ENCODE data around the gene KIFC1.
A peak's percentile ranks its signal among the peaks of the same experiment; 100 is the strongest.

Gene KIFC1

DNA sequence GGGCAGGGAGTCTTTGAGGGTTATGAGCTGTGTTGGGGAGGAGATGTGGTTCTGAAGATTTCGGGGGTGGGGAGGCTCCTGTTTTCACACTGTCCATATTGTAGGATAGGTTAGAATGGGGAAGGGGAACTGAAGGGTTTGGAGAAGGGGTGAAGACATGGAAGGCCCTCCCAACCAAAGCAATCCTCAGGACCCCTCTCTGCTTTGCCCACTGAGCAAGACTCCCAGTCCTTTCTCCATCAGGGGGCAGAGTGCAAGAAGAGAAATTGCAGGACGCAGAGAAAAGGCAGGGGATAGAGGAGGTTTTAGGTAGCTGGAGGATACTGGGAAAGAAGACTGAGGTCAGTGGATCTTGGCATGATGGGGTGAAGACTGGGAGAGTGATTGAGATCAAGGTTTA, 32.2 kb downstream of the KIFC1 start:
- no peak for DNase-seq (ENCODE audit: low read depth)
- H3K4me3 ChIP-seq (ENCODE audit: low read depth, low read length): no peak overlapping the region
- TF ChIP-seq, protein P1, sequence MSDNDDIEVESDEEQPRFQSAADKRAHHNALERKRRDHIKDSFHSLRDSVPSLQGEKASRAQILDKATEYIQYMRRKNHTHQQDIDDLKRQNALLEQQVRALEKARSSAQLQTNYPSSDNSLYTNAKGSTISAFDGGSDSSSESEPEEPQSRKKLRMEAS (IDR thresholded peaks at IDR 0.05; ENCODE audit: low read depth, low read length): no peak
- TF ChIP-seq, protein P2, sequence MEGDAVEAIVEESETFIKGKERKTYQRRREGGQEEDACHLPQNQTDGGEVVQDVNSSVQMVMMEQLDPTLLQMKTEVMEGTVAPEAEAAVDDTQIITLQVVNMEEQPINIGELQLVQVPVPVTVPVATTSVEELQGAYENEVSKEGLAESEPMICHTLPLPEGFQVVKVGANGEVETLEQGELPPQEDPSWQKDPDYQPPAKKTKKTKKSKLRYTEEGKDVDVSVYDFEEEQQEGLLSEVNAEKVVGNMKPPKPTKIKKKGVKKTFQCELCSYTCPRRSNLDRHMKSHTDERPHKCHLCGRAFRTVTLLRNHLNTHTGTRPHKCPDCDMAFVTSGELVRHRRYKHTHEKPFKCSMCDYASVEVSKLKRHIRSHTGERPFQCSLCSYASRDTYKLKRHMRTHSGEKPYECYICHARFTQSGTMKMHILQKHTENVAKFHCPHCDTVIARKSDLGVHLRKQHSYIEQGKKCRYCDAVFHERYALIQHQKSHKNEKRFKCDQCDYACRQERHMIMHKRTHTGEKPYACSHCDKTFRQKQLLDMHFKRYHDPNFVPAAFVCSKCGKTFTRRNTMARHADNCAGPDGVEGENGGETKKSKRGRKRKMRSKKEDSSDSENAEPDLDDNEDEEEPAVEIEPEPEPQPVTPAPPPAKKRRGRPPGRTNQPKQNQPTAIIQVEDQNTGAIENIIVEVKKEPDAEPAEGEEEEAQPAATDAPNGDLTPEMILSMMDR (IDR thresholded peaks at IDR 0.05; ENCODE audit: low read depth, low read length): no peak
- TF ChIP-seq POLR2A (IDR thresholded peaks at IDR 0.05; ENCODE audit: extremely low read depth, insufficient read length) (no peak), MYC (IDR thresholded peaks at IDR 0.05; ENCODE audit: low read depth, low read length) (no peak)

DNA sequence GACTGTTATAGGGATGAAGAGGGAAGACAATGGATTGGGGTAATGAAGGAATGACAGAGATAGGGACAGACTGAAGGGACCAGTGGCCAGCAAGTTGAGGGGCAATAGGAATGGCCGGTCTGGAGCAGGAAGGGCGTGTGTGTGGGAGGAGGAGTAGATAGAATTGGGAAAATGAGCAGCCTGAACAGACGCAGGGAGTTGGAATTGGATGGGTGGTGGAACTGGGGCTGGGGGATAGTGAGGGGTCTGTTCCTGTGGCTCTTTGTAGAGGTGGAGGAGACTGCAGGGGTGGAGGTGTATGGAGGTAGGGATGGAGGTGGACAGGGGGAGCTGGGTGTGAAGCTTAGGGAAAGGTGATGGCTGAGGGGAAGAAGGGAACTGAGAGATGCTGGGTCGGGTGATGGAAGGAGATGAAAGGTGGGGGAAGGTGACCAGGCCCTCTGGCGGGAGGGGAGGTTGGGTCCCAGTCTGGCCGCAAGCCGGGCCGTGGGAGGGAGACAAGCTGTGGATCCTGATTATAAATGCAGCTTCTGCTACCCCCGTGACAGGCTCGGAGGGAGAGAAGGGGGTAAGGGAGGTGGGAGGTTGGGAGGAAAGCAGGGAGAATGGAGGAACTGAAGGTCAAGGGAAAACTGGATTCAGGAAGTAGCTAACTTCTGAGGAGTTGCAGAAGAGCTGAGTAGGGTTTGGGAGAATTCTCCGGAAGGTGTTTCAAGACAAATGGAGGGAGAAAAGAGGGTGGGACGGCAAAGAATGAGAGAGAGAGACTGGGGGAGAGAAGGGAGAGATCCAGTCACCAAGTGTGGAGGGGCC, 33.4 kb downstream of the KIFC1 start:
- TF ChIP-seq, protein P2 (IDR thresholded peaks at IDR 0.05; ENCODE audit: low read depth, low read length): no peak
- TF ChIP-seq POLR2A (IDR thresholded peaks at IDR 0.05; ENCODE audit: extremely low read depth, insufficient read length): no peak
- no peak for DNase-seq (ENCODE audit: low read depth)
- H3K4me3 ChIP-seq (ENCODE audit: low read depth, low read length): peak overlapping the region; percentile 93

DNA sequence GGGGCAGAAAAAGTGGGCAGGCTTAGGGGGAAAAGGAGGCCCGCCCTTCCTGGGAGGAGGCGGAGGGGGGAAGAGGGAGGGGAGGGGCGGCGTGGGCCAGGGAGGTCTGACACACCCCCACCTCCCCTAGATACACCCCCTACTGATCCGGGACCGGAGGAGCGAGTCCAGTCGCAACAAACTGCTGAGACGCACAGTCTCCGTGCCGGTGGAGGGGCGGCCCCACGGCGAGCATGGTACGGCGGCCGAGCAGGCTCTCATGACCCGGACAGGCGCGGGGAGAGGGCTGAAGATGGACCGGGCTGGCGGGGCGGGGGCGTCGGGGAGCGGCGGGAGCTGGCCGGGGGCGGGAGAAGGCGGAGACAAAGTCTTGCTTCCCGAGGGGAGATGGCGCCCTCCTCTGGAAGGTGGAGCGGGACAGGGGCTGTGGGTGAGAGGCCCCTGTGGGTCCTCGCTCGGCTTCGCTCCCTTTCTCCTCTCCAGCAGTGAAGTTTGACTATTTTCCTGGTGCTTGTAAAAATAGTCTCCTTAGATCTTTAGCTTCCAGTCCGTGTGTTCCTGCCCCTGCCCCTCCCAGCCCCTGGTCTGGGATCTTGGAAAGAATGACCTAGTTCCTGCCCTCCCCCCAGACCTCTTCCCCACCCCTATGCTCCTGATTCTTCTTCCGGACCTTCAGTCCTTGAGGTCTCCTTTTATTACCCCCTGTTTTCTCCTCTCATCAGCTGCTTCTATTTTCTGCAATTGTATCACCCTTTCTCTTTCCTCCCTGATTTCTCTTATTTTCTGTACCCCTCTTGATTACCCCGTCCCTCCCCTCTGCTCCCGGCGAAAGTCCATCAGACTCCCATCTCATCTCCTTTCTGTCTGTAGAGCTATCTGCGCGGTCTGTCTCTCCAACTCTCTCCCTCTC, 34.3 kb downstream of the KIFC1 start:
- peak overlapping the region; percentile 93 for H3K4me3 ChIP-seq (ENCODE audit: low read depth, low read length)
- TF ChIP-seq, protein P2 (IDR thresholded peaks at IDR 0.05; ENCODE audit: low read depth, low read length): peak; percentile 62
- TF ChIP-seq, protein P1 (IDR thresholded peaks at IDR 0.05; ENCODE audit: low read depth, low read length): peak; percentile 72
- TF ChIP-seq POLR2A (IDR thresholded peaks at IDR 0.05; ENCODE audit: extremely low read depth, insufficient read length) (no peak), MYC (IDR thresholded peaks at IDR 0.05; ENCODE audit: low read depth, low read length) (peak; percentile 93)
- peak; percentile 93 for DNase-seq (ENCODE audit: low read depth)

DNA sequence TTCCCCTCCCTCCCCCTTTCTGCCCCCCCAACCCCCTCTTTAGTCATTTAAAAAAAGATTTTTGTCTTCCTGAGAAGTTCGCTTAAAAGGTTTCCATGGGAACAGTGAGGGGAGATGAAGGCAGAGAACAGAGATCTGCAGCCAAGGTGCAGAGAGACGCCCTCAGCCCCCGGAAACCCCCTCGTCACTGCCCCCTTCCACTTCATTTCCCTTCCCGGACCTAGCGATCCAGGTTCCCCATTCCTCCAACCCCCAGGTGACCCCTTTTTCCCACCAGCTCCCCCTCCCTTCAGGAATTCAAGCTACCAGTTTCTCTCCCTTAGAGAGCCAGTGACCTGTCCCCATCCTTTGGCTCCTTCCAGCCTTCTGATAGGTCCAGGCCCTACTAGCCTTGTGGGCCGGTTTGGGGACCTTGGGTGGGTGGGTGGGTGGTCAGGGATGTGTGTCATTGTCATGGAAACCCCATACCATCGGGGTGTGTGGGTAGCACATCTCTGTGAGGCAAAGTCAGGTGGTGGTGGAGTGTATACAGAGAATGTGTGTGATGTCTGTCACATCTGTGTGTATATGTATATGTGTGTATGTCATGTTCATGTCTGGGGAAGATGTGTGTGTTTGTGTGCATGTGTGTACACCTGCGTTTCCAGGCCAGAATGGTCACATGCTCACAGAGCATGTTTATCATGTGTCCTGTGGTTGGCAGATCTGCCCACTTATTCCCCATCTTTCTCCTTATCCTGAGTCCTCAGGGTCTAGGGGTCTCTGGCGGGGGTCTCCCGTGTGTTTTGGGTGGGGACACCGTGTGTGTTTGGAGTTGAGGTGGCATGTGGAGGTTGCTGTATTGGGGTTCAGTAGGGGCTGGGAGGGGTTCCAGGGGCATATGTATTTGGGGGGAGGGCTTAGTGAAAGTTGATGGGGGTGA, 35.2 kb downstream of the KIFC1 start:
- H3K4me3 ChIP-seq (ENCODE audit: low read depth, low read length): peak overlapping the region; percentile 93
- peak; percentile 26 for DNase-seq (ENCODE audit: low read depth)
- TF ChIP-seq, protein P1 (IDR thresholded peaks at IDR 0.05; ENCODE audit: low read depth, low read length): no peak
- TF ChIP-seq MYC (IDR thresholded peaks at IDR 0.05; ENCODE audit: low read depth, low read length) (no peak), POLR2A (IDR thresholded peaks at IDR 0.05; ENCODE audit: extremely low read depth, insufficient read length) (no peak)
- TF ChIP-seq, protein P2 (IDR thresholded peaks at IDR 0.05; ENCODE audit: low read depth, low read length): no peak

DNA sequence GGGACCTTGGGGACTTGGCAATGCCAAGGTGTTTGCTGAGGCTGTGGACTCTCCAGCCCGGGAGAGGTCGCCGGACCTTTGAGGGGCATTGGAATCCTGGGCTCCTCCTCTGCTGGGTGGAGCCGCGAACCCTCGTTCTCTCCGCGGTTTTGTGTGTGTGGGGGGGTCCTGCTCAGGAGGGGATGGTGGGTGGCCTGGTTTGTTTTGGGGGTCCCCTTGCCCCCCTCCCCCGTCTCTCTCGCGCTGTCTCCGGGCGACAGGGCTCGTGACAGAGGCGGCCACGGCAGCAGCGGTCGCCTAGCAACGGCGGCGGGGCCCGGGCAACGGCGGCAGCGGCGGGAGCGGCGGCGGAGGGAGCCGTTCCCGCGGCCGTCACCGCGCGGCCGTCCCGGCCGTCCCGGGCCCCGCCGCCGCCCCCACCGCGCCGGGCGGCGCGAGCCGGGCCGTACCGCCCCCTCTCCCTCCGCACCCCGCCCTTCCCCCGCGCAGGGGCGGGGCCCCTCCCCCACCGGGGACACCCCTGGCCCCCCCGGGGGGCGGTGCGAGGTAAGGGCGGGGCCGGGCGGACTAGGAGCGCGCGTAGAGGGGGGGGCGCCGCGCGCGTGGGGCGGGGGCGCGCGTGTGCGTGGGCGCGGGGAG, 36.1 kb downstream of the KIFC1 start:
- peak; percentile 47 for DNase-seq (ENCODE audit: low read depth)
- TF ChIP-seq, protein P1 (IDR thresholded peaks at IDR 0.05; ENCODE audit: low read depth, low read length): no peak
- TF ChIP-seq, protein P2 (IDR thresholded peaks at IDR 0.05; ENCODE audit: low read depth, low read length): no peak
- TF ChIP-seq MYC (IDR thresholded peaks at IDR 0.05; ENCODE audit: low read depth, low read length): no peak
- no peak for TF ChIP-seq POLR2A (IDR thresholded peaks at IDR 0.05; ENCODE audit: extremely low read depth, insufficient read length)
- peak overlapping the region; percentile 51 for H3K4me3 ChIP-seq (ENCODE audit: low read depth, low read length)
